ENCODE measurements around the gene SRGAP3. TPM values are rescaled to one million over a fixed set of nuclear protein-coding genes. Genes with fewer than 3 reads are reported as not detected.

The SRGAP3 gene
- total RNA-seq, 2 donors from 2014 or later: 5.7 to 6.1 TPM

DNA sequence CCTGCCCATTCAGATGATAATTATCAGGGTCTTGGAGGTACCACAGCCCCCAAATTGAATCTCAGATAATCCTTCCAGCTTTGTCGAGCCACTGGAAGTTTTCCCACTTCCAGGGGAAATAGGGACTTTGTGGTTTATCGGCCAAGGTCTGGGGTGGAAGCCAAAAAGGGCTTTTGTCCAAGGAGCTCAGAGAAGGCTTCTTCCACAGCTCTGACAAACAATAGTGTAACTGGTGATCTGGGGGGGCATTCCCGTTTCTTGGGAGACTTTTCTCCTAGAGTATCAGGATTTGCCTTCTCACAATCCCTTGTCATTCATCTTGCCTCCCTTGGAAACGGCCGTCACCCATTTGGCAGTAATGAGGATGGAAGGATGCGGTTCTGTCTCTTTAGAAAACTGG, 18.4 kb downstream of the SRGAP3 start:
- no peak overlapping the region for H3K27ac ChIP-seq
- no peaks in the 10 kb centered on the region for H3K27me3 ChIP-seq
- H3K9me3 ChIP-seq: no peaks in the 10 kb centered on the region
- no peak overlapping the region for H3K9ac ChIP-seq (ENCODE audit: low read depth in 2 of 2, low read length in 2 of 2)
- intact Hi-C loops (cut with DNase I): no loop called here
- H3K4me1 ChIP-seq: no peaks in the 10 kb centered on the region
- TF ChIP-seq, protein P1, sequence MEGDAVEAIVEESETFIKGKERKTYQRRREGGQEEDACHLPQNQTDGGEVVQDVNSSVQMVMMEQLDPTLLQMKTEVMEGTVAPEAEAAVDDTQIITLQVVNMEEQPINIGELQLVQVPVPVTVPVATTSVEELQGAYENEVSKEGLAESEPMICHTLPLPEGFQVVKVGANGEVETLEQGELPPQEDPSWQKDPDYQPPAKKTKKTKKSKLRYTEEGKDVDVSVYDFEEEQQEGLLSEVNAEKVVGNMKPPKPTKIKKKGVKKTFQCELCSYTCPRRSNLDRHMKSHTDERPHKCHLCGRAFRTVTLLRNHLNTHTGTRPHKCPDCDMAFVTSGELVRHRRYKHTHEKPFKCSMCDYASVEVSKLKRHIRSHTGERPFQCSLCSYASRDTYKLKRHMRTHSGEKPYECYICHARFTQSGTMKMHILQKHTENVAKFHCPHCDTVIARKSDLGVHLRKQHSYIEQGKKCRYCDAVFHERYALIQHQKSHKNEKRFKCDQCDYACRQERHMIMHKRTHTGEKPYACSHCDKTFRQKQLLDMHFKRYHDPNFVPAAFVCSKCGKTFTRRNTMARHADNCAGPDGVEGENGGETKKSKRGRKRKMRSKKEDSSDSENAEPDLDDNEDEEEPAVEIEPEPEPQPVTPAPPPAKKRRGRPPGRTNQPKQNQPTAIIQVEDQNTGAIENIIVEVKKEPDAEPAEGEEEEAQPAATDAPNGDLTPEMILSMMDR (IDR thresholded peaks at IDR 0.05): no peak
- H3K4me3 ChIP-seq: no peak overlapping the region
- no peaks in the 10 kb centered on the region for H3K36me3 ChIP-seq
- DNase-seq: no peak

DNA sequence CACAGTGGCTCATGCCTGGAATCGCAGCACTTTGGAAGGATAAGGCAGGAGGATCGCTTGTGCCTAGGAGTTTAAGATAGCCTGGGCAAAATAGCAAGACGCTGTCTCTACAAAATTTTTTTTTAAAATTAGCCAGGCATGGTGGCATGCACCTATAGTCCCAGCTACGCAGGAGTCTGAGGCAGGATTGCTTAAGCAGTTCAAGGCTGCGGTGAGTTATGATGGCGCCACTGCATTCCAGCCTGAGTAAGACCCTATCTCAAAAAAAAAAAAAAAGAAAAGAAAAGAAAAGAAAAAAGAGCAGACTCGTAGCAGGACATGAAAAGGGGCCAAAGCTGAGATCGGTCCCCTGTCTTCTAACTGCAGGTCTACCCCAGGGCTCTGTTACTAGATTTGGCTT, 18.9 kb downstream of the SRGAP3 start:
- no peaks in the 10 kb centered on the region for H3K4me1 ChIP-seq
- no peak overlapping the region for H3K4me3 ChIP-seq
- no peak overlapping the region for H3K9ac ChIP-seq (ENCODE audit: low read depth in 2 of 2, low read length in 2 of 2)
- TF ChIP-seq, protein P1 (IDR thresholded peaks at IDR 0.05): no peak
- no peaks in the 10 kb centered on the region for H3K36me3 ChIP-seq
- H3K27me3 ChIP-seq: no peaks in the 10 kb centered on the region
- intact Hi-C loops (cut with DNase I): no loop called here
- H3K27ac ChIP-seq: no peak overlapping the region
- no peaks in the 10 kb centered on the region for H3K9me3 ChIP-seq
- no peak for DNase-seq

DNA sequence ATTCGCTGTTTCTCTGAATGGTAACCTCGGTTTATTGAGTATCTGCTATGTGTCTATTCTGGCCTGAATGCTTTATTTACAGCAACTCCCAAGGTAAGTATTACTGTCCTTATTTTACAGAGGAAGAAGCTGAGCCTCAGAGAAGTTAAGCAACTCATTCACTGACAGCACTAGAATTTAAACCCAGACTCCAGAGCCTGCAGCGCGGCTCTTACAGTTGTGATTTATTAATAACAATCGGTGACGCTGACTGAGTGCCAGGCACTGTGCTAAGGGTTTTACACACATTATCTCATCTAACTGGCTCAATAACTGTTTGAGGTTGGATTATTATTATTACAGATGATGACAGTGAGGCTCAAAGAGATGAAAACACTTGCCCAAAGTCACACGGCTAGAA, 19.6 kb downstream of the SRGAP3 start:
- intact Hi-C loops (cut with DNase I): no loop called here
- Histone ChIP-seq H3K27ac (no peak overlapping the region), H3K4me3 (no peak overlapping the region), H3K4me1 (no peaks in the 10 kb centered on the region), H3K9ac (ENCODE audit: low read depth in 2 of 2, low read length in 2 of 2) (no peak overlapping the region), H3K27me3 (no peaks in the 10 kb centered on the region), H3K9me3 (no peaks in the 10 kb centered on the region), H3K36me3 (no peaks in the 10 kb centered on the region)
- no peak for DNase-seq
- TF ChIP-seq, protein P1 (IDR thresholded peaks at IDR 0.05): no peak

DNA sequence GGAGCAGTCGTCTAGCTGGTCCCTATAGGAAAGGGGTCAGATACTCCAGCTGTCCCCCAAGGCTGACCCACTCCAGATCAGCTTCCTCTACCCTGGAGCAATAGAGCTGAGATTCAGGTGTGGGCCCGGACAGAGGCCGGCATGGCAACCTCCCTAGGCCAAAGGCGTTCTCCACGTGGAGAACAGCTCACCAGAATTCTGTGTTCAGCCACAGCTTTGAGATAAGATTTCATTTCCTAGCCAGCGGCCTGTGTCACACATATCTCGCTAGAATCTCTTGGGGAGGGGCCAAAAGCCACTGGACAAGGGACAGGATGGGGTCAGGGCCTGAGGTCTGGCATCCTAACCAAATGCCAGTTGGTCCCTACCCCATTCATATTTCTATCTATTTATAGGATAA, 20.1 kb downstream of the SRGAP3 start:
- Histone ChIP-seq H3K9ac (ENCODE audit: low read depth in 2 of 2, low read length in 2 of 2) (no peak overlapping the region), H3K27ac (no peak overlapping the region), H3K4me1 (no peaks in the 10 kb centered on the region), H3K9me3 (no peaks in the 10 kb centered on the region), H3K36me3 (no peaks in the 10 kb centered on the region), H3K4me3 (no peak overlapping the region), H3K27me3 (no peaks in the 10 kb centered on the region)
- intact Hi-C loops (cut with DNase I): no loop called here
- DNase-seq: no peak
- TF ChIP-seq, protein P1 (IDR thresholded peaks at IDR 0.05): no peak

DNA sequence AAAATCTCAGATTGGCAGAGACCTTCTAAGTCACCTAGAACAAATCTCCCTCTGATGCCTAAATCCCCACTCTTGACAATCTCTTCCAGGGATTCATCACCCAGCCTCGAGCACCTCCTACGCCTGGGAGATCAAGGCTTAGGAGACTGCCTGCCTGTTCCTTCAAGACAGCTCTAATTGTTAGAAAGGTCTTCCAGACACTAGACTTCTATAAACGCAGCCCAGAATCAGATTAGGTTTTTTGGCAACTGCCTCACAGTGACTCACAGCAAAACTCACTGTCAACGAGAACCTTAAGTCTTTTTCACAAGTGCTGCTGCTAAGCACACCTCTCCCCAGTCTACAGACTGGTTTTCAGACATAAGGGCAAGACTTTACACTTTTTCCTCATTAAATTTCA, 23.1 kb downstream of the SRGAP3 start:
- H3K9me3 ChIP-seq: no peaks in the 10 kb centered on the region
- H3K27ac ChIP-seq: no peak overlapping the region
- TF ChIP-seq, protein P1 (IDR thresholded peaks at IDR 0.05): no peak
- intact Hi-C loops (cut with DNase I): no loop called here
- no peak overlapping the region for H3K9ac ChIP-seq (ENCODE audit: low read depth in 2 of 2, low read length in 2 of 2)
- H3K4me3 ChIP-seq: no peak overlapping the region
- no peaks in the 10 kb centered on the region for H3K27me3 ChIP-seq
- DNase-seq: no peak
- H3K4me1 ChIP-seq: no peaks in the 10 kb centered on the region
- no peaks in the 10 kb centered on the region for H3K36me3 ChIP-seq

DNA sequence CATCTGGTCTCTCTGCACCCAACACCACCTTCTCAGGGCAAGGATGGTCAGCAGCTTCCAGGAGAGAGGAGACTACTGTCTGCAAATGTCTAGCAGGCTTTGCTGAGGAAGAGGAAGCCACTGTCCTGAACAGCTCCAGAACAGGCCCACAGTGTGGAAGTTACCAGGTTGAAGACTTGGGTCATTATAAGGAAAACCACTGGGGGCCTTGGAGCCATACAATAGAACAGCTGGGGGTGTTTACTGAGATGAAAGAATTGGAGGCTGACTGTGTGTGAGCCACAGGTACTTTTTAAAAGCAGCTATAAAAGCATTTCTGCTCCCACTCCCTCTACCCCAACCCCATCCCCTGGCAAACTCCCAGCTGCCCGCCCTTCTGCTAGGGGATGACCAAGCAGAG, 24.2 kb downstream of the SRGAP3 start:
- Histone ChIP-seq H3K9me3 (no peaks in the 10 kb centered on the region), H3K4me3 (no peak overlapping the region), H3K36me3 (no peaks in the 10 kb centered on the region), H3K27me3 (no peaks in the 10 kb centered on the region), H3K9ac (ENCODE audit: low read depth in 2 of 2, low read length in 2 of 2) (no peak overlapping the region), H3K27ac (no peak overlapping the region), H3K4me1 (no peaks in the 10 kb centered on the region)
- intact Hi-C loops (cut with DNase I): no loop called here
- TF ChIP-seq, protein P1 (IDR thresholded peaks at IDR 0.05): no peak
- no peak for DNase-seq

Measured in colonic mucosa (tissue), 4 donors.